ENCODE data around the gene GRM7.

GRCh38 chr3:7315037-7315436, 454.1 kb downstream of the GRM7 start:
- TF ChIP-seq CTCF (IDR thresholded peaks at IDR 0.05) (no peak), EP300 (IDR thresholded peaks at IDR 0.05) (no peak), POLR2A (IDR thresholded peaks at IDR 0.05) (no peak)
